ENCODE results near the gene UMPS.

DNA sequence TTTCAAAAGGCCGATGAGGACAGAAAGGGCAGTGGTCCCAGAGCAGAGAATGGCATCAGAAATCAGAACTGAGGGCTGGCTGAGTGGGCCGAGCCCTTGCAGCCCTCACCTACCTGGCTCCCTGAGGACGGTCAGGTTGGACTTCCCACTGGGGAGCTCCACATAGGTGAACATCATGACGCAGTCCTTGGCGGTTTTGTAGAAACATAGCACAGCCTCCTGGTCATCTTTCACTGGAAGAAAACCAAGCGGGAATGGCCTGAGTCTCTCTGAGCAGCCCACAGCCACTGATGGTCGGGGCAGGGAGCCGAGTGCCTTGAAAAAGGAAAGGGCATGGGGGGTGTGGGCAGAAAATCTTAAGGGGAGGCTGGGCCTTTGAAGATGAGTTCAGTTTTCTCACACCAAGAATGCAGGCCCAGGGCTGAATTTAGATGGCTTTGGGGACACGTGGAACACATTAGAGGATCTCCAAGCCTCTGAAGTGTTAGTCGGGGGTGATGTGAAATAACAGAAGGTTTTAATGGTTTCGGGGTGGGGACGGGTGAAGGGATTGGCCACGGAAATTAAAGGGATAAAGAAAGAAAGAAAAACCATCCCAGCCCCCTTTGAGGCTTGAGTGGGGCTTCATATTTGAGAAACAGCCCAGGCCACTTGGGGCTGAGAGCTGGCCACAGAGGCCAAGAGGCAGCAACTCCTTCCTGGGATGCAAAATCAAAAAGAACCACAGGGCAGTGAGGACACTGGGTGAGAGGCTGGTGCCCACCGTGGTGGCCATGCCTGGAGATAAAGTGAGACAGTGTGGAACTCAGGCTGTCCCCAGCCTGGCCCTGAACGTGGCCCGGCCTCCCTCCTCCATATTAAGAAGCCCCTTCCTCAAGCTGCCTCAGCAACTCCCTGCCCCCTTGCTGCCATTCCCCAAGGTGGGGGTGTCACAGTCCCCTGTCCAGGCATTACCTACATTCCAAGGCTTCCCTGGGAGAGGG is 36.2 kb downstream of the UMPS start:
- TF ChIP-seq CTCF (optimal IDR thresholded peaks at IDR 0.05 in 1 of 3, IDR thresholded peaks at IDR 0.05 in 1 of 3, conservative IDR thresholded peaks at IDR 0.05 in 1 of 3; ENCODE audit: extremely low read depth in 1 of 3, insufficient read depth in 2 of 3, low read length in 3 of 3) = no peak
- no peak for TF ChIP-seq EZH2 (IDR thresholded peaks at IDR 0.05; ENCODE audit: low read length)
